C4-2B (cell line): Measurements from ENCODE around the gene TIPRL.

Experiments
- H3K27ac ChIP-seq: fragments of 450-650 bp; 2 replicates; pipeline ENCODE4 v1.5.1; 2017
- CTCF ChIP-seq: fragments of 450-650 bp; conservative IDR thresholded peaks from 2 replicates; pipeline ENCODE4 v1.5.1; 2017; ENCODE audit warnings: mild to moderate bottlenecking
- ZFX ChIP-seq: fragments of 450-650 bp; IDR thresholded peaks from 2 replicates; pipeline ENCODE4 v1.6.1; 2017

The TIPRL gene

GRCh38 chr1:168159979-168160378 is 18.8 kb upstream of the TIPRL start:
- TF ChIP-seq CTCF (no peak), ZFX (no peak)
- H3K27ac ChIP-seq = no peak overlapping the region

GRCh38 chr1:168161459-168161858 is 17.3 kb upstream of the TIPRL start:
- TF ChIP-seq ZFX (no peak), CTCF (no peak)
- H3K27ac ChIP-seq = no peak overlapping the region

GRCh38 chr1:168163670-168164069 is 15.1 kb upstream of the TIPRL start:
- TF ChIP-seq CTCF (no peak), ZFX (no peak)
- no peak overlapping the region for H3K27ac ChIP-seq

- TF ChIP-seq ZFX = no peak
- TF ChIP-seq CTCF = no peak
- H3K27ac ChIP-seq = no peak overlapping the region
Measured at GRCh38 chr1:168164771-168165170, 14.0 kb upstream of the TIPRL start.

- TF ChIP-seq CTCF = no peak
- no peak for TF ChIP-seq ZFX
- no peak overlapping the region for H3K27ac ChIP-seq
Measured at GRCh38 chr1:168167806-168168205, 11.0 kb upstream of the TIPRL start.

GRCh38 chr1:168170564-168171508 is 7.9 kb upstream of the TIPRL start:
- TF ChIP-seq ZFX (no peak), CTCF (no peak)
- no peak overlapping the region for H3K27ac ChIP-seq

- H3K27ac ChIP-seq = no peak overlapping the region
- TF ChIP-seq ZFX (no peak), CTCF (no peak)
Measured at GRCh38 chr1:168172250-168172915, 6.4 kb upstream of the TIPRL start.
